CD14-positive monocyte (primary cell): ENCODE measurements around the gene KCNJ1. TPM values are rescaled to one million over a fixed set of nuclear protein-coding genes. Genes with fewer than 3 reads are reported as not detected.
A peak's percentile ranks its signal among the peaks of the same experiment; 100 is the strongest.

Experiments used
- DNase-seq, 3 donors: peaks; one replicate each; pipeline ENCODE4 v3.0.0-alpha.2; 2011 to 2022
- H2AFZ ChIP-seq: 2 replicates; pipeline ENCODE4 v1.6.0; 2012; ENCODE audit warnings: mild to moderate bottlenecking, low read depth, low read length, inconsistent platforms; ENCODE audit not compliant: insufficient read depth, poor library complexity, severe bottlenecking
- H3K27ac ChIP-seq, 2 donors: 1 replicate in 1 of 2; 2 replicates in 1 of 2; pipeline ENCODE4 v1.5.1; 2012 to 2013; ENCODE audit warnings: low read length in 2 of 2, control low read depth in 1 of 2, inconsistent platforms in 1 of 2, low read depth in 1 of 2, mild to moderate bottlenecking in 1 of 2
- H3K27me3 ChIP-seq, 2 donors: one replicate each; pipeline versions ENCODE4 v1.6.0 to v1.6.1; 2011 to 2013; ENCODE audit warnings: low read length in 2 of 2; ENCODE audit not compliant: control insufficient read depth in 2 of 2, insufficient read depth in 2 of 2
- H3K36me3 ChIP-seq, 2 donors: replicated peaks in 1 of 2; 1 replicate in 1 of 2; 2 replicates in 1 of 2; pipeline versions ENCODE4 v1.5.1 to v1.6.1; 2012 to 2013; ENCODE audit warnings: low read length in 2 of 2, control low read depth in 1 of 2, inconsistent platforms in 1 of 2, mild to moderate bottlenecking in 1 of 2; ENCODE audit not compliant: insufficient read depth in 2 of 2, control insufficient read depth in 1 of 2
- H3K4me1 ChIP-seq, 2 donors: 1 replicate in 1 of 2; 2 replicates in 1 of 2; pipeline versions ENCODE4 v1.5.1 to v1.6.1; 2012 to 2013; ENCODE audit warnings: low read length in 2 of 2, control low read depth in 1 of 2, inconsistent platforms in 1 of 2, mild to moderate bottlenecking in 1 of 2, moderate library complexity in 1 of 2; ENCODE audit not compliant: insufficient read depth in 2 of 2, control insufficient read depth in 1 of 2
- H3K4me2 ChIP-seq: replicated peaks from 2 replicates; pipeline ENCODE3; 2012; ENCODE audit warnings: low read length, moderate library complexity, mild to moderate bottlenecking; ENCODE audit not compliant: poor library complexity, severe bottlenecking; ENCODE audit errors: extremely low read depth
- H3K4me3 ChIP-seq, 3 experiments: fragments of 200-600 bp in 1 of 3; sonication (generic) in 1 of 3; replicated peaks in 1 of 3; 1 replicate in 2 of 3; 2 replicates in 1 of 3; pipeline ENCODE4 v1.5.1; 2011 to 2013; ENCODE audit warnings: low read length in 3 of 3, mild to moderate bottlenecking in 3 of 3, control low read depth in 2 of 3, low read depth in 2 of 3, inconsistent platforms in 1 of 3, moderate library complexity in 1 of 3
- H3K79me2 ChIP-seq: 2 replicates; pipeline ENCODE4 v1.6.0; 2012; ENCODE audit warnings: mild to moderate bottlenecking, control low read depth, inconsistent platforms, low read length, moderate library complexity; ENCODE audit not compliant: insufficient read depth
- H3K9ac ChIP-seq: 2 replicates; pipeline ENCODE4 v1.6.0; 2017; ENCODE audit warnings: low read length, mild to moderate bottlenecking; ENCODE audit not compliant: insufficient read depth, poor library complexity, severe bottlenecking
- H3K9me3 ChIP-seq, 2 donors: replicated peaks in 1 of 2; 1 replicate in 1 of 2; 2 replicates in 1 of 2; pipeline versions ENCODE4 v1.5.1 to v1.6.1; 2012 to 2013; ENCODE audit warnings: low read length in 2 of 2, control low read depth in 1 of 2; ENCODE audit not compliant: control insufficient read depth in 1 of 2, insufficient read depth in 1 of 2
- H4K20me1 ChIP-seq: 2 replicates; pipeline ENCODE4 v1.6.0; 2012; ENCODE audit warnings: mild to moderate bottlenecking, low read length, control low read depth, moderate library complexity; ENCODE audit not compliant: insufficient read depth
- H3K27ac Mint-ChIP-seq, 7 donors: one replicate each; pipeline ENCODE4 v1.8.0; 2020; ENCODE audit warnings: mild to moderate bottlenecking in 7 of 7, mixed read lengths in 7 of 7, moderate library complexity in 6 of 7, inconsistent platforms in 2 of 7
- H3K27me3 Mint-ChIP-seq, 3 donors: one replicate each; pipeline ENCODE4 v1.8.0; 2021 to 2022; ENCODE audit warnings: low read depth in 3 of 3, mild to moderate bottlenecking in 3 of 3, mixed read lengths in 3 of 3, moderate library complexity in 3 of 3, inconsistent platforms in 1 of 3
- H3K36me3 Mint-ChIP-seq, 2 donors: one replicate each; pipeline ENCODE4 v1.8.0; 2020; ENCODE audit warnings: mixed read lengths in 2 of 2, inconsistent platforms in 1 of 2, mild to moderate bottlenecking in 1 of 2
- H3K4me1 Mint-ChIP-seq: one replicate; pipeline ENCODE4 v1.8.0; 2020; ENCODE audit warnings: mild to moderate bottlenecking, mixed read lengths
- H3K4me3 Mint-ChIP-seq, 2 donors: one replicate each; pipeline ENCODE4 v1.8.0; 2020; ENCODE audit warnings: mild to moderate bottlenecking in 2 of 2, mixed read lengths in 2 of 2, moderate library complexity in 1 of 2
- H3K9me3 Mint-ChIP-seq, 7 donors: one replicate each; pipeline ENCODE4 v1.8.0; 2020 to 2022; ENCODE audit warnings: mixed read lengths in 7 of 7, mild to moderate bottlenecking in 6 of 7, moderate library complexity in 6 of 7, inconsistent platforms in 2 of 7
- WGBS: methylation state at CpG from one replicate; pipeline ENCODE4 v1.1.5; 2013; ENCODE audit warnings: missing lambda C conversion rate; ENCODE audit not compliant: insufficient coverage; 5-methylcytosine and 5-hydroxymethylcytosine counted together
- intact Hi-C, 2 donors: fragments of 100-400 bp; cut with micrococcal nuclease; formaldehyde crosslinking; loops; one replicate each; pipeline versions ENCODE4 v1.15.0 to v1.15.1; 2023
- polyA plus RNA-seq, 3 donors: library from polyadenylated mRNA; depleted of rRNA in 1 of 3; unstranded in 2 of 3; stranded (reverse) in 1 of 3; fragments of 300-500 nt in 2 of 3; fragments of >200 nt in 1 of 3; fragmentation: Illumina TruSeq in 2 of 3; gene quantifications; 1 replicate in 2 of 3; 2 replicates in 1 of 3; pipeline ENCODE4 v1.2.3, GENCODE V29; 2012 to 2021
- TF ChIP-seq, protein P1 (sequence below): fragments of 200-600 bp; IDR thresholded peaks from one replicate; pipeline ENCODE4 v1.8.0; 2022; ENCODE audit warnings: antibody characterized with exemption, mild to moderate bottlenecking

Gene KCNJ1
- polyA plus RNA-seq, 3 donors = 0.12 to 0.47 TPM; not detected in 1

DNA sequence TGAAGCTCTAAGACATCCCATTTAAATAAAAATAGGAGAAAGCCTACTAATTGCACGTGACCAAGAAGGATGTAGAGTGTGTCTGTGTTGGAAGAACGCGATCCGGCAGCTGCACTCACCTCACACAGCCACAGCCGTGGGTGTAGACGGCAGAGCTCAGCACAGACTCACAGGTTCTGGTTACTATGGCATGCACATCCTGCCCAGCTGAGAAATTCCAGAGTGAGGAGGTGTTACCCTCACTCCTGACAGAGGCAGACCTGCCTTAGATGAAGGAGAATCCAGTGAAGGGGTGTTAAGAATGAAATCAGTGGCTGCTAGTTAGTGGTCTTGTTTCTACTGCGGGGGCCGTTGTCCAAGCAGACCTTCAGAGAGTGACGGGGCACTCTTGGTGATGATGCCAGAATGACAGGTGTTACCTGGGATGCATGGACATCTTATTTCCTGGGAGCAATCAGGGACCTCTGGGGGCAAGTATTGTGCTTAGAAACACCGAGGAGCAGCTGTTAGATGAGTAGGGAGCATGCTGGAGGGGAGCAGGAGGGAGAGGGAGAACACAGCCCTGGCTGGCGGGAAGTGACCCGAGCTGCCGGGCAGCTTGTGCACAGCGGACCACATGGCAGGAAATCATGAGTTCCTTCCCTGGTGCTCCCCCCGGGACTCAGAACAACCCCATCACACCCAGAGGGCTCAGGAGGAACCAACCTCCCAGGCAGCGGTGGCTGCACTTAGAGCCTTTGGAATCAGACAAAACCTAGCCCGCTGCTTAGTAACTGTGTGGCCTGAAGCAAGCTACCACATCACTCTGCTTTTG, 36.4 kb upstream of the KCNJ1 start:
- Histone ChIP-seq H3K36me3 (no peaks in the 10 kb centered on the region), H3K4me3 (peak overlapping the region in 1 of 3 experiments; percentile 79), H3K27me3 (no peaks in the 10 kb centered on the region), H3K27ac (no peak overlapping the region), H3K9me3 (no peaks in the 10 kb centered on the region), H3K79me2 (no peaks in the 10 kb centered on the region), H3K4me1 (peaks cover 47 to 51% of the 10 kb centered on the region in 2 donors), H2AFZ (peak overlapping the region; percentile 18), H3K4me2 (peak overlapping the region; percentile 15), H3K9ac (no peak overlapping the region), H4K20me1 (no peaks in the 10 kb centered on the region)
- DNase-seq = peak; percentile 20 to 58 (median 27)
- Mint-ChIP-seq H3K9me3 (peaks cover 0 to 2% (median 0%) of the 10 kb centered on the region in 7 donors), H3K4me3 (peak overlapping the region; percentile 52 to 80), H3K36me3 (peaks cover 3 to 10% of the 10 kb centered on the region in 2 donors), H3K27me3 (peaks cover 9 to 16% (median 11%) of the 10 kb centered on the region in 3 donors), H3K4me1 (peaks cover 46% of the 10 kb centered on the region), H3K27ac (no peak overlapping the region)
- TF ChIP-seq, protein P1, sequence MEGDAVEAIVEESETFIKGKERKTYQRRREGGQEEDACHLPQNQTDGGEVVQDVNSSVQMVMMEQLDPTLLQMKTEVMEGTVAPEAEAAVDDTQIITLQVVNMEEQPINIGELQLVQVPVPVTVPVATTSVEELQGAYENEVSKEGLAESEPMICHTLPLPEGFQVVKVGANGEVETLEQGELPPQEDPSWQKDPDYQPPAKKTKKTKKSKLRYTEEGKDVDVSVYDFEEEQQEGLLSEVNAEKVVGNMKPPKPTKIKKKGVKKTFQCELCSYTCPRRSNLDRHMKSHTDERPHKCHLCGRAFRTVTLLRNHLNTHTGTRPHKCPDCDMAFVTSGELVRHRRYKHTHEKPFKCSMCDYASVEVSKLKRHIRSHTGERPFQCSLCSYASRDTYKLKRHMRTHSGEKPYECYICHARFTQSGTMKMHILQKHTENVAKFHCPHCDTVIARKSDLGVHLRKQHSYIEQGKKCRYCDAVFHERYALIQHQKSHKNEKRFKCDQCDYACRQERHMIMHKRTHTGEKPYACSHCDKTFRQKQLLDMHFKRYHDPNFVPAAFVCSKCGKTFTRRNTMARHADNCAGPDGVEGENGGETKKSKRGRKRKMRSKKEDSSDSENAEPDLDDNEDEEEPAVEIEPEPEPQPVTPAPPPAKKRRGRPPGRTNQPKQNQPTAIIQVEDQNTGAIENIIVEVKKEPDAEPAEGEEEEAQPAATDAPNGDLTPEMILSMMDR = no peak
- WGBS = 31% methylated on average over 7 of the region's 17 CpGs
- intact Hi-C loops = no loop called here

DNA sequence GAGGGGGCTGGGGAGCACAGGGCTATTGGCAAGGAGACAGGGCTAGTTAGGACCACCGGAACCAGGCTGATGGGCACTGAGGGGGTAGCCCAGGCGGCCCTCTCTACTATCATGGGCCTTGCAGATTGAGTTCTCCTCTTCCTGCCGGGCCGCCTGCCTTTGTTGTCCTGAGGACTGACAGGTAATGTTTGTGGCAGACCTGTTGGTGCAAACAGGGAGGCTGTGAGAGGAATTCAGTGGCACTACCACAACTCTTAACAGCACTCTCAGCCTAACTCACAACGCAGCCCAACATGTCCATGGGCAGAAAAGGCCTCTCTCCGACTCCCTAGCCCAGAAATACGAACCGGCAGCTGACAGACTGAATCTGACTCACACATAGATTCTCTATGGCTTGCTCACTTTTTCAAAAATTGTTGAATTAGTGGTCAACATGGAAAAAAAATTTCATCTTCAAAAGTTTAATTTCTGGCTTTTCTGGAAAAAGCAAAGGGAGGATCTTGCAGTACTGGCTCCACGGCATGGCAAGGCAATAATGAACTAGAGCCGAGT, 35.5 kb upstream of the KCNJ1 start:
- H3K9me3 Mint-ChIP-seq = peaks cover 0 to 2% (median 0%) of the 10 kb centered on the region in 7 donors
- peaks cover 9 to 16% (median 11%) of the 10 kb centered on the region in 3 donors for H3K27me3 Mint-ChIP-seq
- Histone ChIP-seq H3K27ac (no peak overlapping the region), H3K4me1 (peaks cover 38 to 42% of the 10 kb centered on the region in 2 donors), H3K9me3 (no peaks in the 10 kb centered on the region), H3K27me3 (no peaks in the 10 kb centered on the region), H4K20me1 (no peaks in the 10 kb centered on the region), H3K36me3 (no peaks in the 10 kb centered on the region), H3K4me3 (no peak overlapping the region), H3K4me2 (no peak overlapping the region), H2AFZ (no peak overlapping the region), H3K79me2 (no peaks in the 10 kb centered on the region), H3K9ac (no peak overlapping the region)
- TF ChIP-seq, protein P1 = no peak
- peaks cover 3 to 10% of the 10 kb centered on the region in 2 donors for H3K36me3 Mint-ChIP-seq
- WGBS = no CpG with 5 or more reads among the region's 10 CpGs
- no peak overlapping the region for H3K27ac Mint-ChIP-seq
- intact Hi-C loops = no loop called here
- no peak for DNase-seq
- H3K4me1 Mint-ChIP-seq = peaks cover 40% of the 10 kb centered on the region
- H3K4me3 Mint-ChIP-seq = no peak overlapping the region
